ENCODE results near the gene ARFIP2.

GRCh38 chr11:6488342-6488741 is 7.2 kb upstream of the ARFIP2 start:
- no peak for TF ChIP-seq CTCF (conservative IDR thresholded peaks at IDR 0.05)
- TF ChIP-seq EZH2 (IDR thresholded peaks at IDR 0.05; ENCODE audit: low read depth): no peak

All from PC-9 (cell line).